ENCODE results near the gene PNKP. TPM values are rescaled to one million over a fixed set of nuclear protein-coding genes. Genes with fewer than 3 reads are reported as not detected.
"Not testable (repeated sequence)": the region's sequence is repeated elsewhere in the genome, so short reads cannot be mapped to it uniquely, and the experiment has no call there.

Gene PNKP
- total and polyA plus RNA-seq, 10 donors: 36.6 to 203 (median 108) TPM

DNA sequence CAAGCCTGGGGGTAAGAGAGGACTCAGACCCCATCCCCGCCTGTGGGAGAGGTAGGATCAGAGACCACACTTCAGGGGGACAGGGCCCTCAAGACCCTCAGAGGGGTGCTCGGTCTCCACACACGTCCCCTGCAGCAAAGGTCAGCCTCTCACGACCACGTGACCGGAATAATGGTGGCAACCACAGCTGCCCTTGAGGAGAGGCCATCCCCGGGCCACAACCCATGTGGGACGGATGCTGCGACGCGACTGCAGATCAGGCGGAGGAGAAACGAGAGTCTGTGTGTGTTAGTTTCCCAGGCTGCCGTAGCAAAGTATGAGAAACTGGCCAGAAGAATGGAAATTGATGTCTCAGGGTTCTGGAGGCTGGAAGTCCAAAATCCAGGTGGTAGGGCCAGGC lies 40.3 kb downstream of the PNKP start:
- peak overlapping the region in 4 of 8 donors; percentile 15 to 63 (median 46) for H3K27ac ChIP-seq
- DNase-seq: no peak
- intact Hi-C loops (cut with DNase I; ENCODE audit: low total_unique reads): no loop called here
- TF ChIP-seq POLR2A (IDR thresholded peaks at IDR 0.05) (no peak), POLR2AphosphoS5 (IDR thresholded peaks at IDR 0.05) (no peak)
- TF ChIP-seq, protein P1, sequence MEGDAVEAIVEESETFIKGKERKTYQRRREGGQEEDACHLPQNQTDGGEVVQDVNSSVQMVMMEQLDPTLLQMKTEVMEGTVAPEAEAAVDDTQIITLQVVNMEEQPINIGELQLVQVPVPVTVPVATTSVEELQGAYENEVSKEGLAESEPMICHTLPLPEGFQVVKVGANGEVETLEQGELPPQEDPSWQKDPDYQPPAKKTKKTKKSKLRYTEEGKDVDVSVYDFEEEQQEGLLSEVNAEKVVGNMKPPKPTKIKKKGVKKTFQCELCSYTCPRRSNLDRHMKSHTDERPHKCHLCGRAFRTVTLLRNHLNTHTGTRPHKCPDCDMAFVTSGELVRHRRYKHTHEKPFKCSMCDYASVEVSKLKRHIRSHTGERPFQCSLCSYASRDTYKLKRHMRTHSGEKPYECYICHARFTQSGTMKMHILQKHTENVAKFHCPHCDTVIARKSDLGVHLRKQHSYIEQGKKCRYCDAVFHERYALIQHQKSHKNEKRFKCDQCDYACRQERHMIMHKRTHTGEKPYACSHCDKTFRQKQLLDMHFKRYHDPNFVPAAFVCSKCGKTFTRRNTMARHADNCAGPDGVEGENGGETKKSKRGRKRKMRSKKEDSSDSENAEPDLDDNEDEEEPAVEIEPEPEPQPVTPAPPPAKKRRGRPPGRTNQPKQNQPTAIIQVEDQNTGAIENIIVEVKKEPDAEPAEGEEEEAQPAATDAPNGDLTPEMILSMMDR (IDR thresholded peaks at IDR 0.05 in 8 of 11, conservative IDR thresholded peaks at IDR 0.05 in 3 of 11): no peak
- H3K36me3 ChIP-seq: peaks cover 0 to 92% (median 54%) of the 10 kb centered on the region in 6 donors
- H3K4me3 ChIP-seq: no peak overlapping the region
- H3K9me3 ChIP-seq: no peaks in the 10 kb centered on the region
- 88 to 95% (median 93%) methylated on average over 14 of the region's 14 CpGs for WGBS, 5 donors
- H3K4me1 ChIP-seq: peaks cover 0 to 61% (median 8%) of the 10 kb centered on the region in 6 donors
- no peaks in the 10 kb centered on the region for H3K27me3 ChIP-seq (replicated peaks in 1 of 7)

DNA sequence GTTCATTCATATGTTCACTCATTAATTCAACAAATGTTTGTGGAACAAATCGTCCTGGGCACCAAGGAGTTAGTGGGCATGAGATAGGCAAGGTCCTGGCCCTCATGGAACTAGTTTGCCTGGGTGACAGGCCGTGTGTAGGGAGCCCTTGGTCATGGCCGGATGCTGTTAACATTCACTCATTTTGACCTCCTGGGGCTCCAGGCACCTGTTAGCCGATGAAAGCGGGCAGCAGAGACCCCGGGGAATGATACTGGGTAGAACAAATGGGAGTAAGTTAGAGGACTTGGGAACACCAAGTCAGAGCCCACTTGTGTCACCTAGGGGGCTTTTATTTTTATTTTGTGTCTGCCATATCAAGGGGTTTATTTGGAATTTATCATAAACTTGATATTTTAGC lies 42.7 kb downstream of the PNKP start:
- Histone ChIP-seq H3K9me3 (no peaks in the 10 kb centered on the region), H3K4me3 (no peak overlapping the region), H3K4me1 (peaks cover 0 to 60% (median 13%) of the 10 kb centered on the region in 6 donors), H3K36me3 (peaks cover 0 to 86% (median 36%) of the 10 kb centered on the region in 6 donors), H3K27me3 (replicated peaks in 1 of 7) (no peaks in the 10 kb centered on the region), H3K27ac (no peak overlapping the region)
- intact Hi-C loops (cut with DNase I; ENCODE audit: low total_unique reads): no loop called here
- TF ChIP-seq, protein P1 (IDR thresholded peaks at IDR 0.05 in 8 of 11, conservative IDR thresholded peaks at IDR 0.05 in 3 of 11): no peak
- TF ChIP-seq POLR2A (IDR thresholded peaks at IDR 0.05) (no peak), POLR2AphosphoS5 (IDR thresholded peaks at IDR 0.05) (no peak)
- no peak for DNase-seq
- 82 to 95% (median 91%) methylated on average over 6 of the region's 6 CpGs for WGBS, 5 donors

DNA sequence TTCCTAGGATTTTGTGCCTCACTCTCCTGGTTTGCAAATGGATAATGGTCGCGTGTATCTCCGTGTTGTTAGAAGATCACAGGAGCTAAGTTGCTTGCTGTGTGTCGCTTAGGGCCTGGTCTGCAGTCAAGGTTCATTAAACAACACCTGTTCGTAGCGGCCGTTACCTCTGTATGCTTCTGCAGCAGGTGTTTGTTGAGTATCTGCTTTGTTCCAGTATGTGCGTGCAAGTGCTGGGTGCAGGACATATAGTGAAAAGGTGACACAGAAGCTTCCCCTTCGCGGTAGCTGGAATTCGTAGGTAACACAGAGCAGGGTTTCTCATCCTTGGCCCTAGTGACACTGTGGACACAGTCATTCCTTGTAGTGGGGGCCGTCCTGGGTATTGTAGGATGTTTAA lies 43.9 kb downstream of the PNKP start:
- WGBS, 5 donors: 83 to 94% (median 85%) methylated on average over 12 of the region's 12 CpGs
- intact Hi-C loops (cut with DNase I; ENCODE audit: low total_unique reads): no loop called here

DNA sequence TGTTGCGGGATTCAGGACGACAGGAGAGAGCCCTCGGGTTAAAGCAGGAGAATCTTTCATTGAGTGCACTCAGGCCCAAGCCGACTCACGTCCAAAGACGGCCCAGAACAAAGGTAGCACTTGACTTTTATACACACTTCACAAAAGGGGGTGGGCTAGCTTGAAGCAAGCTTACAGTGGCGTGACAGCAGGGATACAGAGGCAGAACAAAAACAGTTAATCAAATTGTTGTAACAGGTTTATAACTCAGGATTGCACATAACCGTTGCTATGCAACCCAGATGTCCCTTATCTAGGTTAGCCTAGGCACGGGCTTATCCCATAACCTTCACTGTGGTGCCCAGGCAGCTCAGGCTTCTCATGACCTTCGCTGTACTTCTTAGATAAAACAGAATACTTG lies 47.3 kb downstream of the PNKP start:
- H3K4me1 ChIP-seq: peaks cover 8 to 67% (median 28%) of the 10 kb centered on the region in 6 donors
- no peaks in the 10 kb centered on the region for H3K27me3 ChIP-seq (replicated peaks in 1 of 7)
- H3K36me3 ChIP-seq: peaks cover 0 to 43% (median 21%) of the 10 kb centered on the region in 6 donors
- intact Hi-C loops (cut with DNase I; ENCODE audit: low total_unique reads): no loop called here
- 87 to 95% (median 90%) methylated on average over 10 of the region's 10 CpGs for WGBS, 5 donors
- TF ChIP-seq POLR2AphosphoS5 (IDR thresholded peaks at IDR 0.05) (no peak), POLR2A (IDR thresholded peaks at IDR 0.05) (no peak)
- TF ChIP-seq, protein P1 (IDR thresholded peaks at IDR 0.05 in 8 of 11, conservative IDR thresholded peaks at IDR 0.05 in 3 of 11): no peak
- H3K27ac ChIP-seq: peak overlapping the region in 1 of 8 donors; percentile 10
- H3K9me3 ChIP-seq: no peaks in the 10 kb centered on the region
- DNase-seq: no peak
- no peak overlapping the region for H3K4me3 ChIP-seq

More for the DNA sequence above, 43.9 kb downstream of the PNKP start:
- no peak for DNase-seq
- no peak overlapping the region for H3K27ac ChIP-seq
- H3K9me3 ChIP-seq: no peaks in the 10 kb centered on the region
- peaks cover 8 to 72% (median 23%) of the 10 kb centered on the region in 6 donors for H3K4me1 ChIP-seq
- H3K4me3 ChIP-seq: no peak overlapping the region
- no peak for TF ChIP-seq POLR2A (IDR thresholded peaks at IDR 0.05)
- TF ChIP-seq, protein P1 (IDR thresholded peaks at IDR 0.05 in 8 of 11, conservative IDR thresholded peaks at IDR 0.05 in 3 of 11): no peak
- peaks cover 0 to 74% (median 25%) of the 10 kb centered on the region in 6 donors for H3K36me3 ChIP-seq
- no peaks in the 10 kb centered on the region for H3K27me3 ChIP-seq (replicated peaks in 1 of 7)

DNA sequence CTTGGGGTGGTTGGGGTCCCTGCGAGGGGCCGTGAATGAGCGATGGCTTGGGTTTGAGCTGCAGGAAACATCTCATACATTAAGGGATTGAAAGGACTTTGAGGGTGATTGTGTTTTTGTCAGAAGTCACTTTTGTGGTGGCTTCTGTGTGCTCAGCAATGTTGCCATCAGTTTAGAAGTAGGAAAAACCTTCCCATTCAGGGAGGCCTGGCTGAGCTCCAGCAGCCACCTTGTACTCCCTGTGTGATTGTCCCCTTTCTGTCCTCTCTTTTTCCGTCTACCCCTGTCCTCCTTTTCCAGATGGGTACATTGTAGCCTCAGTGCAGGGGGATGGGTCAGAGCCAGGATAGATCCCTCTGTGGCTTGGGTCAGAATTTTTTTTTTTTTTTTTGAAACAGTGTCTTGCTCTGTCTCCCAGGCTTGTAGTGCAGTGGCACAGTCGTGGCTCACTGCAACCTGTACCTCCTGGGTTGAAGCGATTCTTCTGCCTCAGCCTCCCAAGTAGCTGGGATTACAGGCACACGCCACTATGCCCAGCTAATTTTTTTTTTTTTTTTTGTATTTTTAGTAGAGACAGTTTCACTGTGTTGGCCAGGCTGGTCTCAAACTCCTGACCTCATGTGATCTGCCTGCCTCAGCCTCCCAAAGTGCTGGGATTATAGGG lies 47.8 kb downstream of the PNKP start:
- peak overlapping the region in 6 of 8 donors; percentile 90 to 99 (median 94) for H3K4me3 ChIP-seq
- H3K36me3 ChIP-seq: peaks cover 0 to 39% (median 20%) of the 10 kb centered on the region in 6 donors
- DNase-seq; intact Hi-C loops (cut with DNase I; ENCODE audit: low total_unique reads); H3K9me3 ChIP-seq; H3K27me3 ChIP-seq (replicated peaks in 1 of 7): not testable (repeated sequence)
- H3K27ac ChIP-seq: peak overlapping the region in 1 of 8 donors; percentile 99
- H3K4me1 ChIP-seq: peaks cover 8 to 62% (median 28%) of the 10 kb centered on the region in 6 donors
- WGBS, 5 donors: 88 to 95% (median 89%) methylated on average over 7 of the region's 7 CpGs
